Measurements from ENCODE around the gene MCL1.
A peak's percentile ranks its signal among the peaks of the same experiment; 100 is the strongest.

The MCL1 gene

DNA sequence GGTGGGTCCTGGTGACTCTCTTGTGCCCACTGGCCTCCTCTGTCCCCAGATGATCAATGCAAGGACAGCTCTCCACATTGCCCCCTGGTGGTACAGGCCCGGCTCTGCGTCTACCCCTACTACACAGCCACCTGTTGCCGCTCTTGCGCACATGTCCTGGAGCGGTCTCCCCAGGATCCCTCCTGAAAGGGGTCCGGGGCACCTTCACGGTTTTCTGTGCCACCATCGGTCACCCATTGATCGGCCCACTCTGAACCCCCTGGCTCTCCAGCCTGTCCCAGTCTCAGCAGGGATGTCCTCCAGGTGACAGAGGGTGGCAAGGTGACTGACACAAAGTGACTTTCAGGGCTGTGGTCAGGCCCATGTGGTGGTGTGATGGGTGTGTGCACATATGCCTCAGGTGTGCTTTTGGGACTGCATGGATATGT lies 19.4 kb downstream of the MCL1 start:
- peak overlapping the region; percentile 100 for H3K27ac ChIP-seq
- TF ChIP-seq ZFX (IDR thresholded peaks at IDR 0.05; ENCODE audit: borderline replicate concordance), result no peak
- TF ChIP-seq, protein P1, sequence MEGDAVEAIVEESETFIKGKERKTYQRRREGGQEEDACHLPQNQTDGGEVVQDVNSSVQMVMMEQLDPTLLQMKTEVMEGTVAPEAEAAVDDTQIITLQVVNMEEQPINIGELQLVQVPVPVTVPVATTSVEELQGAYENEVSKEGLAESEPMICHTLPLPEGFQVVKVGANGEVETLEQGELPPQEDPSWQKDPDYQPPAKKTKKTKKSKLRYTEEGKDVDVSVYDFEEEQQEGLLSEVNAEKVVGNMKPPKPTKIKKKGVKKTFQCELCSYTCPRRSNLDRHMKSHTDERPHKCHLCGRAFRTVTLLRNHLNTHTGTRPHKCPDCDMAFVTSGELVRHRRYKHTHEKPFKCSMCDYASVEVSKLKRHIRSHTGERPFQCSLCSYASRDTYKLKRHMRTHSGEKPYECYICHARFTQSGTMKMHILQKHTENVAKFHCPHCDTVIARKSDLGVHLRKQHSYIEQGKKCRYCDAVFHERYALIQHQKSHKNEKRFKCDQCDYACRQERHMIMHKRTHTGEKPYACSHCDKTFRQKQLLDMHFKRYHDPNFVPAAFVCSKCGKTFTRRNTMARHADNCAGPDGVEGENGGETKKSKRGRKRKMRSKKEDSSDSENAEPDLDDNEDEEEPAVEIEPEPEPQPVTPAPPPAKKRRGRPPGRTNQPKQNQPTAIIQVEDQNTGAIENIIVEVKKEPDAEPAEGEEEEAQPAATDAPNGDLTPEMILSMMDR (IDR thresholded peaks at IDR 0.05), result peak; percentile 99

DNA sequence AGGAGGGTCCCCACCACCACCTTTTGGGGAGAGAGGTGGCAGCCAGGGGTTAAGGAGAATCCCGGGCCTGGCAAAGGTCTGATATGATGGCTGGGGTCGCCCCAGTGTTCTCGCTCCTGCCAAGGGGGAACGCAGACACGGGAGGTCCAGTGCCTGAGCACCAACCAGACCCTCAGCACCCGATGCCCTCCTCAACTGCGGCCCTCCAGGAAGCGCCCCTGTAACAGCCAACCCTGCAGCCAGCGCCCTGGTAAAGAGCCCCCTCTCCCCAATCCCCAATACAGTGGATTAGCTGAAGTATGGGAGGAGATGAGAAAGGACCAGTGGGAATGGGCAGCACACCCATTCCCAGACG lies 19.8 kb downstream of the MCL1 start:
- TF ChIP-seq, protein P1 (IDR thresholded peaks at IDR 0.05), result no peak
- TF ChIP-seq ZFX (IDR thresholded peaks at IDR 0.05; ENCODE audit: borderline replicate concordance), result no peak
- H3K27ac ChIP-seq, result no peak overlapping the region

DNA sequence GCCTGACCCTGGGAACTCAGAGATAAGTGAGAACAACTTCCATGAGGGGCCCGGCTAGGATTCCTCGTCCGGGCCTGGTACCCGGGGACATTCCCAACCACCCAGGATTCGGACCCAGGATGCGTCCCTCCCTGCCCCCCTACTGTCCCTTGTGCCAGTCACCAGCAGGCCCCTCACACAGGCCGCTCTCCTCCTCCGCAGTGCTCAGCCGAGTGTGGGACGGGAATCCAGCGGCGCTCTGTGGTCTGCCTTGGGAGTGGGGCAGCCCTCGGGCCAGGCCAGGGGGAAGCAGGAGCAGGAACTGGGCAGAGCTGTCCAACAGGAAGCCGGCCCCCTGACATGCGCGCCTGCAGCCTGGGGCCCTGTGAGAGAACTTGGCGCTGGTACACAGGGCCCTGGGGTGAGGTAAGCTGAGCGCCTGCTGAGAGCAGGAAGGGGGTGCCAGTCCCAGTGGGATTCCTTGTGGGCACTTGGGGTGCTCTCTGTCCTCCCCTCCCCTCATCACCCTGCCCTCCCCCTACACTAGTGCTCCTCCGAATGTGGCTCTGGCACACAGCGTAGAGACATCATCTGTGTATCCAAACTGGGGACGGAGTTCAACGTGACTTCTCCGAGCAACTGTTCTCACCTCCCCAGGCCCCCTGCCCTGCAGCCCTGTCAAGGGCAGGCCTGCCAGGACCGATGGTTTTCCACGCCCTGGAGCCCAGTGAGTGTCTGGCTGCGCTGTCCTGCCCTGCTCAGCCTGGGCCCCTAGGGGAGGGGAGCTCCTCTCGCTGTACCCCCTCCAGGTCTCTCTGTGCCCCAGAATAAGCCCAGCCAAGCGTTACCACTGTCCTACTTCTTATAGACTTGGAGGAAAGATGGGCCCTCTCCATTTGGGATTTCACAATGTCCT lies 20.4 kb downstream of the MCL1 start:
- TF ChIP-seq, protein P1 (IDR thresholded peaks at IDR 0.05), result no peak
- no peak for TF ChIP-seq ZFX (IDR thresholded peaks at IDR 0.05; ENCODE audit: borderline replicate concordance)
- H3K27ac ChIP-seq, result no peak overlapping the region

DNA sequence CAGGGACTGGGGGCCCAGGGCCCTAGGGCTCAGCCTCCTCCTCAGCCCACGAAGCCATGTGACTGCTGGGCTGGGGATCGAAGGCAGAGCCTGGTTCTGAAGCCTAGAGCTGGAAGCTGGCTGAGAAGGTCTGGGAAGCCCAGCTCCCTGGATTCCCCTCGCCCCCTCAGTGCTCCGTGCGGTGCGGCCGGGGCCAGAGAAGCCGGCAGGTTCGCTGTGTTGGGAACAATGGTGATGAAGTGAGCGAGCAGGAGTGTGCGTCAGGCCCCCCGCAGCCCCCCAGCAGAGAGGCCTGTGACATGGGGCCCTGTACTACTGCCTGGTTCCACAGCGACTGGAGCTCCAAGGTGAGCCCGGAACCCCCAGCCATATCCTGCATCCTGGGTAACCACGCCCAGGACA lies 21.1 kb downstream of the MCL1 start:
- no peak overlapping the region for H3K27ac ChIP-seq
- TF ChIP-seq, protein P1 (IDR thresholded peaks at IDR 0.05), result no peak
- no peak for TF ChIP-seq ZFX (IDR thresholded peaks at IDR 0.05; ENCODE audit: borderline replicate concordance)

DNA sequence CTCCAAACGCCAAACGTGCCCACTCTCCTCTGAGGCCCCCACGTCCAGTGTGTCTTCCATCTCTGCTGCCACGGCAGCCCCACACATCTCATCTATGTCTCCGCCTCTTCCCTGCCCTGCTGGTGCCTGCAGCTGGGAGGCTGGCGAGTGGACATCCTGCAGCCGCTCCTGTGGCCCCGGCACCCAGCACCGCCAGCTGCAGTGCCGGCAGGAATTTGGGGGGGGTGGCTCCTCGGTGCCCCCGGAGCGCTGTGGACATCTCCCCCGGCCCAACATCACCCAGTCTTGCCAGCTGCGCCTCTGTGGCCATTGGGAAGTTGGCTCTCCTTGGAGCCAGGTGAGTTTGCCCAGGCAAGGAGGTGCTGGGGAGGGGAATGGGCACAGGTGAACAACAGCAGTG lies 21.6 kb downstream of the MCL1 start:
- H3K27ac ChIP-seq, result no peak overlapping the region
- no peak for TF ChIP-seq ZFX (IDR thresholded peaks at IDR 0.05; ENCODE audit: borderline replicate concordance)
- TF ChIP-seq, protein P1 (IDR thresholded peaks at IDR 0.05), result no peak

DNA sequence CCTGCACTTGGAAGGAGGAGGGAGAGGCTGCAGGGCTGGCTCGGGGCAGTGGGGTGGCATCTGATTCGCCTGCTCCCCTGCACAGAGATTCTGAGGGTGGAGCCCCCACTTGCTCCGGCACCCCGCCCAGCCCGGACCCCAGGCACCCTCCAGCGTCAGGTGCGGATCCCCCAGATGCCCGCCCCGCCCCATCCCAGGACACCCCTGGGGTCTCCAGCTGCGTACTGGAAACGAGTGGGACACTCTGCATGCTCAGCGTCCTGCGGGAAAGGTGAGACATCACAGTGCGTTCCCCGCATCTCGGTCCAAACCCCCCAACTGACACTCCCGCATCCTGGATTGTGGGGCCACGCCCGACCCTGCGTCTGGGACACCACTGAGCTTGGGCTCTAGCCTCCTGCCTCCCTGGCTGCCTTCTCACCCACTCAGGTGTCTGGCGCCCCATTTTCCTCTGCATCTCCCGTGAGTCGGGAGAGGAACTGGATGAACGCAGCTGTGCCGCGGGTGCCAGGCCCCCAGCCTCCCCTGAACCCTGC lies 22.3 kb downstream of the MCL1 start:
- H3K27ac ChIP-seq, result no peak overlapping the region
- no peak for TF ChIP-seq ZFX (IDR thresholded peaks at IDR 0.05; ENCODE audit: borderline replicate concordance)
- TF ChIP-seq, protein P1 (IDR thresholded peaks at IDR 0.05), result no peak

Measured in 22Rv1 (cell line).